ENCODE data around the gene TMOD2.

TMOD2 gene

GRCh38 chr15:51829376-51830275 is 78.2 kb downstream of the TMOD2 start, which contains the start of gene TMOD3:
TMOD3 (plus strand) TSS chr15:51829653; CDS start chr15:51862885, 33,232 bp downstream.
- Histone ChIP-seq H3K9ac (ENCODE audit: low read length in 5 of 5) (peak within 1 kb of the TSS; percentile 91 to 97 (median 92)), H3K9me3 (ENCODE audit: control insufficient read depth in 5 of 5, low read length in 5 of 5) (no peaks in the 10 kb centered on the region), H3K27ac (ENCODE audit: low read depth, low read length) (peak within 1 kb of the TSS; percentile 95), H3K4me3 (ENCODE audit: low read depth in 1 of 5, low read length in 5 of 5) (peak within 1 kb of the TSS; percentile 81 to 96 (median 95)), H3K27me3 (ENCODE audit: control insufficient read depth in 5 of 5, insufficient read depth in 4 of 5, low read length in 5 of 5) (no peaks in the 10 kb centered on the region), H3K36me3 (ENCODE audit: control insufficient read depth in 5 of 5, insufficient read depth in 5 of 5, low read length in 5 of 5) (no peaks in the 10 kb centered on the region), H3K4me1 (ENCODE audit: control insufficient read depth in 5 of 5, insufficient read depth in 5 of 5, low read length in 5 of 5) (peaks cover 2 to 30% (median 22%) of the 10 kb centered on the region in 5 donors)

GRCh38 chr15:51830276-51830806 is 78.9 kb downstream of the TMOD2 start:
- Histone ChIP-seq H3K9me3 (ENCODE audit: control insufficient read depth in 5 of 5, low read length in 5 of 5) (no peaks in the 10 kb centered on the region), H3K4me3 (ENCODE audit: low read depth in 1 of 5, low read length in 5 of 5) (peak overlapping the region; percentile 81 to 96 (median 95)), H3K9ac (ENCODE audit: low read length in 5 of 5) (peak overlapping the region; percentile 91 to 97 (median 92)), H3K27ac (ENCODE audit: low read depth, low read length) (peak overlapping the region; percentile 95), H3K4me1 (ENCODE audit: control insufficient read depth in 5 of 5, insufficient read depth in 5 of 5, low read length in 5 of 5) (peaks cover 2 to 32% (median 22%) of the 10 kb centered on the region in 5 donors), H3K36me3 (ENCODE audit: control insufficient read depth in 5 of 5, insufficient read depth in 5 of 5, low read length in 5 of 5) (no peaks in the 10 kb centered on the region), H3K27me3 (ENCODE audit: control insufficient read depth in 5 of 5, insufficient read depth in 4 of 5, low read length in 5 of 5) (no peaks in the 10 kb centered on the region)

GRCh38 chr15:51833772-51834171 is 82.4 kb downstream of the TMOD2 start:
- H3K27ac ChIP-seq (ENCODE audit: low read depth, low read length), result no peak overlapping the region
- no peaks in the 10 kb centered on the region for H3K36me3 ChIP-seq (ENCODE audit: control insufficient read depth in 5 of 5, insufficient read depth in 5 of 5, low read length in 5 of 5)
- H3K27me3 ChIP-seq (ENCODE audit: control insufficient read depth in 5 of 5, insufficient read depth in 4 of 5, low read length in 5 of 5), result no peaks in the 10 kb centered on the region
- no peaks in the 10 kb centered on the region for H3K9me3 ChIP-seq (ENCODE audit: control insufficient read depth in 5 of 5, low read length in 5 of 5)
- H3K4me3 ChIP-seq (ENCODE audit: low read depth in 1 of 5, low read length in 5 of 5), result no peak overlapping the region
- H3K4me1 ChIP-seq (ENCODE audit: control insufficient read depth in 5 of 5, insufficient read depth in 5 of 5, low read length in 5 of 5), result peaks cover 5 to 48% (median 37%) of the 10 kb centered on the region in 5 donors
- no peak overlapping the region for H3K9ac ChIP-seq (ENCODE audit: low read length in 5 of 5)

- Histone ChIP-seq H3K9me3 (ENCODE audit: control insufficient read depth in 5 of 5, low read length in 5 of 5) (no peaks in the 10 kb centered on the region), H3K4me1 (ENCODE audit: control insufficient read depth in 5 of 5, insufficient read depth in 5 of 5, low read length in 5 of 5) (peaks cover 3 to 46% (median 22%) of the 10 kb centered on the region in 5 donors), H3K27me3 (ENCODE audit: control insufficient read depth in 5 of 5, insufficient read depth in 4 of 5, low read length in 5 of 5) (no peaks in the 10 kb centered on the region), H3K27ac (ENCODE audit: low read depth, low read length) (peak overlapping the region; percentile 9), H3K36me3 (ENCODE audit: control insufficient read depth in 5 of 5, insufficient read depth in 5 of 5, low read length in 5 of 5) (no peaks in the 10 kb centered on the region), H3K9ac (ENCODE audit: low read length in 5 of 5) (no peak overlapping the region), H3K4me3 (ENCODE audit: low read depth in 1 of 5, low read length in 5 of 5) (peak overlapping the region in 1 of 5 donors; percentile 4)
Observed at GRCh38 chr15:51837792-51838251, 86.4 kb downstream of the TMOD2 start.

- Histone ChIP-seq H3K9ac (ENCODE audit: low read length in 5 of 5) (no peak overlapping the region), H3K27ac (ENCODE audit: low read depth, low read length) (peak overlapping the region; percentile 9), H3K36me3 (ENCODE audit: control insufficient read depth in 5 of 5, insufficient read depth in 5 of 5, low read length in 5 of 5) (no peaks in the 10 kb centered on the region), H3K4me3 (ENCODE audit: low read depth in 1 of 5, low read length in 5 of 5) (no peak overlapping the region), H3K27me3 (ENCODE audit: control insufficient read depth in 5 of 5, insufficient read depth in 4 of 5, low read length in 5 of 5) (no peaks in the 10 kb centered on the region), H3K9me3 (ENCODE audit: control insufficient read depth in 5 of 5, low read length in 5 of 5) (no peaks in the 10 kb centered on the region), H3K4me1 (ENCODE audit: control insufficient read depth in 5 of 5, insufficient read depth in 5 of 5, low read length in 5 of 5) (peaks cover 3 to 51% (median 26%) of the 10 kb centered on the region in 5 donors)
Observed at GRCh38 chr15:51838270-51838669, 86.9 kb downstream of the TMOD2 start.

- no peaks in the 10 kb centered on the region for H3K36me3 ChIP-seq (ENCODE audit: control insufficient read depth in 5 of 5, insufficient read depth in 5 of 5, low read length in 5 of 5)
- H3K9me3 ChIP-seq (ENCODE audit: control insufficient read depth in 5 of 5, low read length in 5 of 5), result no peaks in the 10 kb centered on the region
- H3K9ac ChIP-seq (ENCODE audit: low read length in 5 of 5), result no peak overlapping the region
- H3K27me3 ChIP-seq (ENCODE audit: control insufficient read depth in 5 of 5, insufficient read depth in 4 of 5, low read length in 5 of 5), result no peaks in the 10 kb centered on the region
- H3K4me1 ChIP-seq (ENCODE audit: control insufficient read depth in 5 of 5, insufficient read depth in 5 of 5, low read length in 5 of 5), result peaks cover 3 to 69% (median 30%) of the 10 kb centered on the region in 5 donors
- no peak overlapping the region for H3K4me3 ChIP-seq (ENCODE audit: low read depth in 1 of 5, low read length in 5 of 5)
- no peak overlapping the region for H3K27ac ChIP-seq (ENCODE audit: low read depth, low read length)
Observed at GRCh38 chr15:51840692-51841091, 89.3 kb downstream of the TMOD2 start.

- no peak overlapping the region for H3K27ac ChIP-seq (ENCODE audit: low read depth, low read length)
Observed at GRCh38 chr15:51841406-51842040, 90.1 kb downstream of the TMOD2 start.

GRCh38 chr15:51842265-51842664 is 90.9 kb downstream of the TMOD2 start:
- Histone ChIP-seq H3K27ac (ENCODE audit: low read depth, low read length) (no peak overlapping the region), H3K27me3 (ENCODE audit: control insufficient read depth in 5 of 5, insufficient read depth in 4 of 5, low read length in 5 of 5) (no peaks in the 10 kb centered on the region), H3K4me1 (ENCODE audit: control insufficient read depth in 5 of 5, insufficient read depth in 5 of 5, low read length in 5 of 5) (peaks cover 6 to 74% (median 38%) of the 10 kb centered on the region in 5 donors), H3K4me3 (ENCODE audit: low read depth in 1 of 5, low read length in 5 of 5) (no peak overlapping the region), H3K9ac (ENCODE audit: low read length in 5 of 5) (no peak overlapping the region), H3K9me3 (ENCODE audit: control insufficient read depth in 5 of 5, low read length in 5 of 5) (no peaks in the 10 kb centered on the region), H3K36me3 (ENCODE audit: control insufficient read depth in 5 of 5, insufficient read depth in 5 of 5, low read length in 5 of 5) (no peaks in the 10 kb centered on the region)

More at GRCh38 chr15:51841406-51842040, 90.1 kb downstream of the TMOD2 start:
- H3K27me3 ChIP-seq (ENCODE audit: control insufficient read depth in 5 of 5, insufficient read depth in 4 of 5, low read length in 5 of 5), result no peaks in the 10 kb centered on the region
- no peaks in the 10 kb centered on the region for H3K9me3 ChIP-seq (ENCODE audit: control insufficient read depth in 5 of 5, low read length in 5 of 5)
- no peaks in the 10 kb centered on the region for H3K36me3 ChIP-seq (ENCODE audit: control insufficient read depth in 5 of 5, insufficient read depth in 5 of 5, low read length in 5 of 5)
- H3K4me3 ChIP-seq (ENCODE audit: low read depth in 1 of 5, low read length in 5 of 5), result no peak overlapping the region
- H3K4me1 ChIP-seq (ENCODE audit: control insufficient read depth in 5 of 5, insufficient read depth in 5 of 5, low read length in 5 of 5), result peaks cover 5 to 72% (median 34%) of the 10 kb centered on the region in 5 donors
- H3K9ac ChIP-seq (ENCODE audit: low read length in 5 of 5), result no peak overlapping the region

- Histone ChIP-seq H3K4me1 (ENCODE audit: control insufficient read depth in 5 of 5, insufficient read depth in 5 of 5, low read length in 5 of 5) (peaks cover 3 to 66% (median 31%) of the 10 kb centered on the region in 5 donors), H3K27me3 (ENCODE audit: control insufficient read depth in 5 of 5, insufficient read depth in 4 of 5, low read length in 5 of 5) (no peaks in the 10 kb centered on the region), H3K36me3 (ENCODE audit: control insufficient read depth in 5 of 5, insufficient read depth in 5 of 5, low read length in 5 of 5) (no peaks in the 10 kb centered on the region), H3K4me3 (ENCODE audit: low read depth in 1 of 5, low read length in 5 of 5) (no peak overlapping the region), H3K9me3 (ENCODE audit: control insufficient read depth in 5 of 5, low read length in 5 of 5) (no peaks in the 10 kb centered on the region), H3K27ac (ENCODE audit: low read depth, low read length) (peak overlapping the region; percentile 21), H3K9ac (ENCODE audit: low read length in 5 of 5) (no peak overlapping the region)
Observed at GRCh38 chr15:51842852-51843737, 91.7 kb downstream of the TMOD2 start.
